HG03558 (cell line): ENCODE results near the gene CCNB2.
"Not testable (repeated sequence)": the region's sequence is repeated elsewhere in the genome, so short reads cannot be mapped to it uniquely, and the experiment has no call there.

ENCODE experiments used
- ATAC-seq: cut with Tn5 transposase; IDR thresholded peaks from one replicate; pipeline ENCODE4 v1.9.1; 2021; ENCODE audit warnings: moderate number of reproducible peaks; ENCODE audit not compliant: unreplicated experiment; ENCODE audit errors: extremely low read depth

CCNB2 gene

DNA sequence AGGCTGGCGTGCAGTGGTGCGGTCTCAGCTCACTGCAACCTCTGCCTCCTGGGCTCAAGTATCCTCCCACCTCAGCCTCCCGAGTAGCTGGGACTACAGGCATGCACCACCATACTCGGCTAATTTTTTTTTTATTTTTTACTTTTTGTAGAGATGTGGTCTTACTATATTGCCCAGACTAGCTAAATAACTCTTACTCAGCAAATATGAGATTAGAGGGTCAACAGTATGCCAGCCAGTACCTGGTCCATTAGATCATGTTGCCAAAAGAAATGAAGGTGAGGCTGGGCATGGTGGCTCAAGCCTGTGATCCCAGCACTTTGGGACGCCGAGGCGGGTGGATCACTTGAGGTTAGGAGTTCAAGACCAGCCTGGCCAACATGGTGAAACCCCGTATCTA is 57.1 kb downstream of the CCNB2 start:
- ATAC-seq = not testable (repeated sequence)

DNA sequence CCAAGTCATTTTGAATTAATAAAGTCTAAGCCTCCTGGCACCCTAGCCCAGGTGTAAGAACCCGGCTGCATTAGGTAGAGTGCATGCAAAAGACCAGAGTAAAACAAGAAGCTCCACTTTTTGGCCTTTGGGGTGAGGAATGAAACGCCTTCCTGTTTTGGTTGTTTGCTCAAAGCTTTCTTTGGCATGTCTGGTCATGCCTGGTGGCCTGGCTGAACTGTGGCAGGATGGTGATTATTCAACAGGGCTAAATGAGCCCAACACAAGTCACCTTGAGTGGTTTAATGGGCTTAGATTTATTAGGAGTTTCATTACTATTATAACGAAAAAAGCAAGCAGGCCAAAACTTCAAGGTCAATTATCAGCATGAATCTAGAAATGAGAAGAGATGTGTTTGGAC is 60.8 kb downstream of the CCNB2 start:
- no peak for ATAC-seq

DNA sequence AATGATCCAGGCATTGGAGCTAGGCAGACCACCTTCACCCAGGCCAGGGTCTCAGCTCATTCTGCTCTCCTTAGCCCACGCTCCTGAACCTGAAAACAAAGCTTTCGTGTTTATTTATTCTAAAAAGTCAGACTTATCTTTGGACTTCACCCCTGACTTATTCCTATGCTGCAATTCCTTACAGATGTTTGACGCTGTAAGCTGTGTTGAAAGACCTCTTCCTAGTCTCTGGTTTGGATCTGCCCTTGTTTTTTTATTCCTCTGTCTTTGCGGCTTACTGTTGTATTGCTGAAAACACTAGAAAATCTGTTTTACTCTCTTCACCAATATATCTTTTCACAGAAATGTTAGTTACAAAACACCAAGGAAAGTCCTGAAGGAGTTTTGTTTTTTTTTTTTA is 61.2 kb downstream of the CCNB2 start:
- ATAC-seq = no peak

DNA sequence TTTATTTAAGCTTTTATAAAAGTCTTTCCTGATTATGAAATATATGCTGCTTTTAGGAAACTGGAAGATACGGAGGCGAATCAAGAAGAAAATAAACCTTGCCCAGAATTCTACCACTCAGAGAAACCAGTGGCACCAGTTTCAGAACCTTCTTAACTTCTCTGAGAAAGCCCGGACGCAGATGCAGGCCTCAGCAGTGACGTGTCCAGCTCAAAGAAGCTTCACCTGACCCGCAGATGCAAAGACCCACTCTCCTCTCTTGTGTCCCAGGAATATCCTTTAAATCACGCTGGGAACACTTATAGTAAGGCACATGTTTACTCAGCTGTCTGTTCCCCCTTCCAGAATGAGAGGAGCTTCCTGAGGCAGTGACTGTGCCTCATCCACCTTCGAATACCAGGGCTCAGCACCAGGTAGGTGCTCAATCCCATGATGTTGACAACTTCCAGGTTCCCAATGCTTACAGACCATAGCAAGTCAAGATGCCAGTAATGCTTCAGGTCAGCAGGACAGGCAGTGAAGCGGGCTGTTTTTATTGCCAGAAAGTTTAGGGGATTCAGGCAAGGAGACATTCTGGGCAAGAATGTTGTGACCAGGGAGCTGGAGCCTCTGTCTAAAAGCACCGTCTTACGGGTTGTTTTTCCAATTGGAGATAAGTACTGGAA is 61.8 kb downstream of the CCNB2 start:
- no peak for ATAC-seq

DNA sequence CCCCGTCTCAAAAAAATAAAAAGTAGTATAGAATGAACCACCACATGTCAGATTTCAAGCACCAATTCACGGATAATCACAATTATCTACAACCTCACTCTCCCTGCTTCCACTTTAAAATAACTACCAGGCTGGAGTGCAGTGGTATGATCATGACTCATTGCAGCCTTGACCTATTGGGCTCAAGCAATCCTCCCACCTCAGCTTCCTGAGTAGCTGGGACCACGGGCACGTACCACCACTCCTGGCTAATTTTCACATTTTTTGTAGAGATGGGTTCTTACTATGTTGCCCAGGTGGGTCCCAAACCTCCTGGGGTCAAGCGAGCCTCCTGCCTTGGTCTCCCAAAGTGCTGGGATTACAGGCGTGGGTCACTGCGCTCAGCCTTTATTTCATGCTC is 63.6 kb downstream of the CCNB2 start:
- no peak for ATAC-seq

DNA sequence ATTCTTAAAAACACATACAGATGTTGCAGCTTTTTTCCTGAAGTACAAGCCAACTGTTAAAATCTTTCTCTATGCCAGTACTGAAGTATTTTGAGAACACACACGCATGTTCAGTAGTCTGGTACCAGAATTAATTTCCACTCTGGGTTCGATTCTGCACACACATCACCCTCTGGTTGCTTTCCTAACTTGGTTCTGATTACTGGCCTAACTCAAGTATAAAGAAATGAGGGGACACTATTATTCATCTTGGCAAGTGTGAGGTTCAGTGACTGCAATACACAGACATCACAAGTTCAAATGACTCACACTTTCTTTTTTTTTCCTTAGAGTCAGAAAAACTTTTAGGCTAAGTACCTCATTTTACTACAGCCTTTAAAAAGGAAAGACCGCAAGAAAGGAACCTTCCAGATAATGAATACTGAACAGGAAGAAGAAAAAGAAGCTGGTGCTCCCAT is 64.3 kb downstream of the CCNB2 start:
- ATAC-seq = no peak

DNA sequence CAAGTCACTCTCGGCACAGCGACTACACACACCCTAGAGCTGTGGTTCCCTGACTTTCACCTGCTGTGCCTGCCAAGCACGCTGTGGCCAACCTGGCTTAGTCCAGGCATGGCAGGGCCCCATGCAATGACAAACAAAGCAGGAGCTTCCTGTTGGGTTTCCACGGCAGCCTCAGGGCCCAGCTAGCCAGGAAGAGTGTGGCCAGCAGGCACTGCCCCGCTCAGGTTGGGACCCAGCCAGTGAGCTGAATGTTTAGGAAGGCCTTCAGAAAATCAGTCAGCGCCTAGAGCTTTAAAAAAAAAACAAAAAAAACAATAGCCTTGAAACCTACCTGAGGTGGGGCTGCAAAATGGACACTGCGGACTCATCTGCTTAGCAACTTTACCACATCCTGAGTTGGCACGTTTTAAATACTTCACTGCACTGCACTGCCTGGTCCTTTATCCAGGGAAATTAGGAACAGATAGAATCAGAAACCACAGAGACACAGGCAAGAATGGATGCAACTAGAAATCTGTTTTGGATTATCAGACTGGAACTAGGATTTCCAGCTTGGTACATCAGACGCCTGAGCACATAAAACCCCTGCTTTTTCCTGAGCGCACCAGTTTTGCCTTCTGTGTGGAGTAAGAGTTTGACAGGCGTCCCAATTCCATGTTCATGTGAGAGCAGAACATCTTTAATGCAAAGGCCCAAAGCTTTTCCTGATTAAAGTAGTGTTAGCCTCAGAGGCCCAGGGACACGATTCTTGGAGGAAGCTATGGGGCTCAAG is 65.5 kb downstream of the CCNB2 start:
- no peak for ATAC-seq

DNA sequence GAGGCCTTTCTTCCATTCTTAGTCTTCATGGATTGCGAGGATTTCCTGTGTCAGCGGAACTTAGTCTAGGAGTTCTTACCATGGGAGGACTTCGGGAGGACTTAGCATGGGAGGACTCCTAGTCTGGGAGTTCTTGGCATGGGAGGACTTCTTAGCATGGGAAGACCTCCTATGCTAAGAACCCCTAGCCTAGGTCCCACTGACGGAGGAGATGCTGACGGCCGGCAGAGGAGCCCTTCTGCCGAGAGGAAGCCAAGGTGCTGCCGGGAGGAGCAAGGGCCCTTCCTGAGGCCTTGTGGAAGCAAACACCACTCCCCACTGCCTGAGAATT is 66.1 kb downstream of the CCNB2 start:
- ATAC-seq = no peak

DNA sequence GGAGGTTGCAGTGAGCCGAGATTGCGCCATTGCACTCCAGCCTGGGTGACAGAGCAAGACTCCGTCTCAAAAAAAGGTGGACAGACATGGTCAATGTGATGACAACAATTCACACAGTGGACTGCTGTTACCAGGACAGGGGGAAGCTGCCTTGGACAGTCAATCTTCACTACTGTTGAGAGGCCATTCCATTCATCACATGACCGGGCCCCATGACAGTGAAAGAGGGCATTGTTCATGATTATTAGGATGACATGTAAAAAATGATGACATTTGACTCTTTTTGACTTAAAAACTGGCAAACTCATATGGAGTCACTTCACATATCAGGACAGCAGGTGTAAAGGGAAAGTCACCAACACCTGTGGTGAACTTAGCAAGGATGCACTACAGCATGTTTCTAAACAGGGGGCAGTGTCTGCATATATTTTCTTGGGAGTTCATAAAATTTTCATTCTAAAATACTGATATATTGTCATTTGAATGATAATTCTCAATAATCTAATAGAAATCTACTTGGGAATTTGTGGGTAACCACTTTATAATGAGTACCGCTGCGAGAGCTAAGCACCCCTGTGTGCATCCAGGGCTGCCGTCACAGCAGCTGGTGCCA is 67.4 kb downstream of the CCNB2 start:
- ATAC-seq = no peak

DNA sequence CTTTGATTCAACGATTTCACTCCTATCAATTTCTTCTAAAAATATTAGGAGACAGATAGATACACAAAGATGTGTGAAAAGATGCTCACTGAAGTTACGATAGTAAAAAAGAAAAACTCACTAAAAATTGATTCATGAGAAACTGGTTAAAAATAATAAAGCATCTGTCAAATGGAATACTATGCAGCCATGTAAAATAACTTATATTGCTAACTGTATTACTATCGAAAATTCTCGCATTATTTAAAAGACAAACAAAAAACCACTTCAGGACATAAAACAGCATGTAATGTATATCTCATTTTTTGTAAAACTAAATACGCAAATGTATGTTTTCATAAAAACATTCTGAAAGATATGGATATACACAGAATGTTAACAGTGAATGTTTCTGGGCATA is 68.2 kb downstream of the CCNB2 start:
- no peak for ATAC-seq

DNA sequence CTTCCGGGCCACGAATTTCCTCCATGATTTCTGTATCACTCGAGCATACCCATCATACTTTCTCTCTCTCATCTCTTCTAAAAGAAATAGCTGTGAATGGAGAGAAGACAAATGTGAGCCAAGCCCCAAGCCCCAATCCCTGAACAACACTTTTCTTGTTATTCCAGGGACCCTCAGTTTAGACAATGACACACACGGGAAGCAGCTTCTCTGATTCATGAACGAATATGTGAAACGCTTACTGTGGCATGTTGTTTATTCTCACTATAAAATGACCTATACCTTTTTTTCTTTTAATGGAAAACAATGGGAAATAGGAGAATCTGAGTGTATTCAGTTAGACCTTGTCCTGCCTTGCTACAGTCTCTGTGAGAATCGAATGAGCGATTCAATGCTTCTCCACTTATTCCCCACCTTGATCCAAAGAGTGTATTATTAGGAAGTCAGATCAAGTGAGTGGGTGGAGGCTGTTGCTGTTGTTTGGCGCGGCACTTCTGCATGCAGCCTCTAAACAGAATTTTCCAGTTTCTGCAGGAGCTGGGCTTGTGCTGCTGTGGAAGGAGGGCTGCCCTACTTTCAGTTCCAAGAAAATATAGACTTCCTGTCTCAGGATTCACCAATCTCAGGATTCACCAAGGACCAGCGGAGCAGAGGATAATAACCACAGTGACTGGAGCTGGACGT is 69.3 kb downstream of the CCNB2 start:
- no peak for ATAC-seq
